T-helper 2 cell (primary cell): ENCODE data around the gene TSEN34.
"Not testable (repeated sequence)": the region's sequence is repeated elsewhere in the genome, so short reads cannot be mapped to it uniquely, and the experiment has no call there.

Source experiments
- DNase-seq, 5 experiments: peaks; one replicate each; pipeline versions ENCODE4 v3.0.0 to v3.0.0-alpha.2; 2012 to 2022

The TSEN34 gene

GRCh38 chr19:54162241-54162805 lies 28.8 kb upstream of the TSEN34 start:
- peak; percentile 59 to 83 (median 67) for DNase-seq

- no peak for DNase-seq
Measured at GRCh38 chr19:54162884-54163283, 28.2 kb upstream of the TSEN34 start.

GRCh38 chr19:54164369-54165068 lies 26.6 kb upstream of the TSEN34 start:
- peak in 4 of 5 experiments; percentile 43 to 78 (median 62) for DNase-seq

DNA sequence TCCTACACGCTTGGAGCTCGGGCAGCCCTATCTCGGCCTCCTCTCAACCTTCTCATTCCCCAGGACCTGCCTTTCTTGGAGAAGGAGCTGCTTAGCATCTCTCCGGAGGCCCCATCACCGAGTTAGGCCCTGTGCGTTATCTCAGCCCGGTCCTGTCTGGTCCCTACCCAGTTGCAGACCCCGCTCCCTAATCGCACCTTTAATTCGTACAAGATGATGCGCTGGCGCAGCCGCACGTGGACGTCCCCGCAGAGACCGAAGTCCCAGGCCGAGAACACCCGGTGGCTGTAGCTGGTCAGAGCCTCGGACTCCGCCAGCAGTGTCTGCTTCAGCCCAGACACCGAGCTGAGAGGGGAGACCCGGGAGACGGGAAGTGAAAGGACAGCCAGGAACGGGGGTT lies 25.9 kb upstream of the TSEN34 start:
- no peak for DNase-seq

DNA sequence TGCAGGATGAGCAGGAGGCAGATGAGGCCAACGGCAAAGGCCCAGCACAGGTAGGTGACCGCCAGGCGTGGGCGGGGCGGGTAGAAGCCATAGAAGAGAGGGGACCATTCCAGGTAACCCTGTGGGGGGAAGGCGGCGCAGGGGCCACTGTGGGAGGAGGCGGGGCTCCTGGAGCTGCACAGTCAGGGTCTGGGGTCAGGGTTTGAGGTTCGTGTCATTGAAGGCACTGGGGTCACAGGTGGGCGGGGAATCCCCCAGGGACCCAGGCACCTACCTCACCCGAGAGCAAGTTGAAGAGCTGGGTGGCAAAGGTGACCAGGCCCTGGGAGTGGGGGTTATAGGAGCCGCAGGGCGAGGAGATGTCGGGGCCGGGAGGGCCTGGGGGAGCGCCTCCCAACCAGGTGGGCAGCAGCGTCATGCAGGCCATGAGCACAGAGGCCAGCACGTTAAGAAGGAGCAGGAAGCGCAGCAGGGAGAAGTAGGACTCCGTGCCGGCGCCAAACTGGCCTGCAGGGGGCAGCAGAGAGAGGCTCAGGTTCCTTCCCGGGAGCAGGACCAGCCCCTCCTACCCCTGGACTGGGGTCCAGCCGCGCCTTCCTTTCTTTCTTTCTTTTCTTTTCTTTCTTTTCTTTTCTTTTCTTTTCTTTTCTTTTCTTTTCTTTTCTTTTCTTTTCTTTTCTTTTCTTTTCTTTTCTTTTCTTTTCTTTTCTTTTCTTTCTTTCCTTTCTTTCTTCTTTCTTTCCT lies 22.8 kb upstream of the TSEN34 start:
- peak; percentile 70 to 91 (median 85) for DNase-seq

- no peak for DNase-seq
Measured at GRCh38 chr19:54169149-54169740, 21.9 kb upstream of the TSEN34 start.

DNA sequence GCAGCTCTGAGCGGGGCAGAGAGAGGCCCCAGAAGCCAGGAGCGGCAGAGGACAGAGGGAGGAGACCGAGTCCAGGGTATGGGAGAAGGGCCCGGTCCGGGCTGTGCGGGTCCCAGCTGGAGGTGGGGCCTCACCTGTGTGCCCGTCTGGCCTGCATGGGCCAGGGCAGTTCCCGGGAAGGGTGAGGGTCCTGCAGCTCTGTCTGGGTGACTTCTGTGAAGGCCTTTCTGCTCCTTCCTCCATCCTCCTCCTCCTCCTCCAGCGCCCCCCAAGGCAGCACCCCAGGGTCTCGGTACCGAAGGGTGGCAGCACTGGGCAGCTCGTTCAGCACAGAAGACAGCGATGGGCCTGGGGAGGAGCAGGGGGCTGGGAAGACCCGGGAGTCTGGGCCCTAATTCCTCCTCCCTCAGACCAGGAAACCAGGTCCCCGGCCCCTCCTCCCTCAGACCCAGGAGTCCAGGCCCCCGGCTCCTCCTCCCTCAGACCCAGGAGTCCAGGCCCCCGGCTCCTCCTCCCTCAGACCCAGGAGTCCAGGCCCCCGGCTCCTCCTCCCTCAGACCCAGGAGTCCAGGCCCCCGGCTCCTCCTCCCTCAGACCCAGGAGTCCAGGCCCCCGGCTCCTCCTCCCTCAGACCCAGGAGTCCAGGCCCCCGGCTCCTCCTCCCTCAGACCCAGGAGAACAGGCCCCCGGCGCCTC lies 19.2 kb upstream of the TSEN34 start:
- DNase-seq: not testable (repeated sequence)

- no peak for DNase-seq
Measured at GRCh38 chr19:54172471-54173358, 18.4 kb upstream of the TSEN34 start, which contains the start of gene TMC4. TMC4 (minus strand) TSS chr19:54173160; CDS start chr19:54173117, 43 bp downstream.

DNA sequence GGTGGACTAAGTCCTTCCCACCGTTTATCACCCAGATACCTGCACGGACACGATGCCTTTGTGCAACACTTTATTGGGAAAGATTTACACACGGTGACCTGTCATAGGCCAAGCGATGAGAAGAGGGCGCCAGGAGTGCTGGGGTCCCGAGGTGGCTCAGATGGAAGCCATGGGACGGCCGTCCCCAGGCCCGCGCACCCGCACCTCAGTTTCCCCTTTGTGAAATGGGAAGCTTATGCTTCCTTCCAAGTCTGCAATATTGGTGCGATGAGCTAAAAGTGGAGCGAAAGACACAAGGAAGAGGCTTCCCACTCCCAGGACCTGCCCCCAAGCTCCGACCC lies 17.8 kb upstream of the TSEN34 start:
- no peak for DNase-seq

DNA sequence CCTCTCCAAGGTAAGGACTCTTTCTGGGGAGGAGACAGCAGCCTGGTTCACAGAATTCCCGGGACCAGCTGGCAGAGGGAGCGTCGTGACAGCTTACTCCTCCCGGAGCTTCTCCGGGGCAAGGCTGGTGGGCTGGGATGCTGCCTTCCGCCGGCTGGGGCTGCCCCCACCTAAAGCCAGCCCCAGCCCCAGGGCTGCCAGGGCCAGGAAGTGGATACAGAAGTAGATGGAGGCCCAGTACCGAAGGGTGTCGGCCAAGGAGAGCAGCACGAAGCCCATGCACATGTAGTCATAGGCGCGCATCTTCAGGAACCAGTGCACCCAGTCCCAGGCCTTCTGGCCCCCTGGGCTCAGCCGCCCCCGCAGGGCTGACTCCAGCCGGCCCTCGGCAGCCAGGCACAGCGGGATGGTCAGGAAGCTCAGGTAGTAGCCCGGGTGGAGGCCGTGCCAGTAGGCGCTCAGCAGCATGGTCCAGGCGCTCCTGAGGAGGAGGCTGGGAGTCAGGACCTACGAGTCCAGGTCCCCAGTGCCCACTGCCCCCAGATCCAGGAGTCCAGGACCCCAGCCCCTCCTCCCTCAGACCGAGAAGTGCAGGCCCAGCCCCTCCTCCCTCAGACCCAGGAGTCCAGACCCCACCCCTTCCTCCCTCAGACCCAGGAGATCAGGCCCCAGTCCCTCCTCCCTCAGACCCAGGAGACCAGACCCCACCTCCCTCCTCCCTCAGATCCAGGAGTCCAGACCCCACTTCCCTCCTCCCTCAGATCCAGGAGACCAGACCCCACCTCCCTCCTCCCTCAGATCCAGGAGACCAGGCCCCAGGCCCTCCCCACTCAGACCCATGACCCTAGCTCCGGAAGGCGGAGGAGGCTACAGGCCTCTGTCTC lies 16.9 kb upstream of the TSEN34 start:
- no peak for DNase-seq

- peak in 1 of 5 experiments; percentile 31 for DNase-seq
Measured at GRCh38 chr19:54178581-54179261, 12.4 kb upstream of the TSEN34 start.

DNA sequence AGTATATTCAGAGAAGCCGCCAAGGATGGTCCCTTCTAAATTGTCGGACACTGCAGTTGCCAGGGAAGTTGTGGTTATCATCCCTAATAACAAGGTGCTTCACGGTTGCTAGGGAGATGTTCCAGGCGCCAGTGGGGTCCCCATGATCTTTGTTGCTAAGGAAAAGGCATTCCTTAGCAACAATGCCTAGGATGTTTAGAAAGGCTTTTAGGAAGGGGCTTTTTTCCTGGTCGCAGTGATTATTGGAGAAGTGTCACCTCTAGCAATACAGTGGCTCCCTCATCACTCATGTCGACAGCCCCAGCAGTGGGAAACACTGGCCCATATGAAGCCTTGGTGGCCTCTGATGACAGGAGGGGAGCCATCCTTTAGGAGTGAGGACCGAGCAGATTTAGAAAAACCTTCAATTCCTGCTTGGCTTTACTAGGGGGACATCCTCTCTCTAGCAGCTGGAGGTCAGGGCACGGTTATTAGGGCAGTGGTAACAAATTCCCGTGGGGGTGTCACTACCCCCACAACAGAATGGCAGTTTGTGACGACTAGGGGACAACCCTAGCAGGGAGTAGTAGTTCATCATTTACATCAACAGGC lies 11.8 kb upstream of the TSEN34 start:
- DNase-seq: no peak

DNA sequence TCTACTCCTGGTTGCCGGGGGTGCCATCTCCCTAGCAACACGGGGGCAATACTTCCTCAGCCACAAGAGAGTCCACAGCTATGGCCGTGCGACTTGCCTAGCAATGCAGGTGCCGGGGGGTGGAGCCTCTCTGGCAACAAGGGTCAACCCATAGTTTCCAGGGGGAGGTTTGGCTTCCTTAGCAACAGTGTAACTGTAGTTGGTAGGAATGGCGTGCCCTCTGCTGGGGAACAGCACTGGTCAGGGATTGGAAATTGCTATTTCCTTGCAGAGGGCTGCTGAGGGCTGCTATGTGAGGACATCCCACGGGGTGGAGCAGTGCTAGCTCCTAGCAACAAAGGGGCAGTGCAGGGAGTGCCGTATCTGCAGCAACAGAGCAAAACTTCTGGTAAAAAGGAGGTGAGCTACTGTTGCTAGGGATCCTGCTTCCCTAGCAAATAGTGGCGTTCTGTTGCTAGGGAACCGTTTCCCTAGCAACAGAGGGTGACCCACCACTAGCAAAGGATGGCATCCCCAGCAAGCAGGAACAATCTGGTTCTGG lies 11.1 kb upstream of the TSEN34 start:
- DNase-seq: no peak

GRCh38 chr19:54180691-54181091 lies 10.4 kb upstream of the TSEN34 start:
- no peak for DNase-seq

DNA sequence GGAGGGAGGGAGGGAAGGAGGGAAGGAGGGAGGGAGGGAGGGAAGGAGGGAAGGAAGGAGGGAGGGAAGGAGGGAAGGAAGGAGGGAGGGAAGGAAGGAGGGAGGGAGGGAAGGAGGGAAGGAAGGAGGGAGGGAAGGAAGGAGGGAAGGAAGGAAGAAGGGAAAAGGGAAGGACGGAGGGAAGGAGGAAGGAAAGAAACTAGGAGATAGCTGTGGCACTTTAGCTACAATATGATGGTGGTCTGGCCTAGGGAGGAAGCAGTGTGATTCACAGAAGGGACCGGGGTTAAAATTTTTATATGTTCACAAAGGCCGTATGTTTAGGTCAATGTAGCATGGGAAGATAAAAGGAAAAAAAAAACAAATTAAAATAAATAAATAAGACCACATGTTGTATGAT lies 9.2 kb upstream of the TSEN34 start:
- not testable (repeated sequence) for DNase-seq

DNA sequence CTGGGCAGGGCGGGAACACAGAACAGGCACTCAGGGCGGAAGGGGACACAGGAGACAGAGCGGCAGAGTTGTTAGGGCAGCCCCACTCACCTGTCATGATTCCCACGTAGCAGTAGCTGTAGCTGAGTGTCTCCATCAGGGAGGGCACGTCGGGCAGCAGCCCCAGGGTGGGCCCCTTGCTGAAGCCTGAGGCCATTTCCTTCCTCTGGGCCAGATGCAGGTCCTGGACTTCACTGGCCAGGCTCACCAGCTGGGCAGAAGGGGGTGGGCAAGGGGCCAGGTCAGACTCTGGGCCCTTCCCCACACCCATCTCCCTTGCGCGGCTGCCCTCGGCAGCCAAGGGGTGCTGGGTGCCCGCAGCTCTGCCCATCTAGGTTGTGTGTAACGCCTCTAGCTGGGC lies 7.7 kb upstream of the TSEN34 start:
- no peak for DNase-seq

DNA sequence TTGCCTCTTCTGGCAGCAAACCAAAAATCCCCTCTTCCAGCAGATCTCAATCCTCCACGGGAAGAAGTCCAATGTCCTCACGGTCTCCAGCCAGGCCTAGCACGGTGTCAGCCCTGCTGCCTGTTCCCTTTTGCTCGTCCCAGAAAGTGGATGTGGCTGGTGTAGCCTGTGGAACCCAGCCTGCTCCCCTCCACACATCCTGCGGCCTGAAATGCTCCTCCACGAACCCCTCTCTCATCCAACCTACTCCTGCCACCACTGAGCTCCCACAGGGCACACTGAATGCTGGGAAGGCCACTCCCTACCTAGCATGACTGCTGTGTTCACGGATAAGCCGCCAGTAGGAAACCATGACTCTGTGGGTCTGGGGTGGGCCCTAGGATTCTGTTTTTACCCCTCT lies 4.8 kb upstream of the TSEN34 start:
- DNase-seq: no peak

DNA sequence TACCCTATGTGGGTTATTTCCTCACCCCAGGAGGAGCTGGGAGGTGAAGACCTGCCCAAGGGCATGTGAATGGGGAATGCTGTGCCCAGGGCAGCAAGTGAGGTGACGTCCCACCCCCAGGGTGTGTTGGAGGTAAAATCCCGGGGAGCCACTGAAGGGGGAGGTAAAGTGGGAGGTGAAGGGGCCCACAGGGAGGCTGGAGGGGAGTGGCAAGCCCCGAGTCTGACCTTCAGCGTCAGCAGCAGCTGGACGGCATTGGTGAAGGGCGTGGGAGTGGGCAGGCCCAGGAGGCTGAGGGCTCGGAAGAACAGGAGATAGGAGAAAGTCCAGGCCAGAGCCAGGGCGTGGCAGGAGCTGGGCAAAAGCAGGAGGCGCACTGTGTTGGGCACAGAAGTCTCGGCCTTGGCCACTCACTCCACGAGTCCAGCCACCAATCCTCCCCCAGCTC lies 4.2 kb upstream of the TSEN34 start:
- DNase-seq: no peak

DNA sequence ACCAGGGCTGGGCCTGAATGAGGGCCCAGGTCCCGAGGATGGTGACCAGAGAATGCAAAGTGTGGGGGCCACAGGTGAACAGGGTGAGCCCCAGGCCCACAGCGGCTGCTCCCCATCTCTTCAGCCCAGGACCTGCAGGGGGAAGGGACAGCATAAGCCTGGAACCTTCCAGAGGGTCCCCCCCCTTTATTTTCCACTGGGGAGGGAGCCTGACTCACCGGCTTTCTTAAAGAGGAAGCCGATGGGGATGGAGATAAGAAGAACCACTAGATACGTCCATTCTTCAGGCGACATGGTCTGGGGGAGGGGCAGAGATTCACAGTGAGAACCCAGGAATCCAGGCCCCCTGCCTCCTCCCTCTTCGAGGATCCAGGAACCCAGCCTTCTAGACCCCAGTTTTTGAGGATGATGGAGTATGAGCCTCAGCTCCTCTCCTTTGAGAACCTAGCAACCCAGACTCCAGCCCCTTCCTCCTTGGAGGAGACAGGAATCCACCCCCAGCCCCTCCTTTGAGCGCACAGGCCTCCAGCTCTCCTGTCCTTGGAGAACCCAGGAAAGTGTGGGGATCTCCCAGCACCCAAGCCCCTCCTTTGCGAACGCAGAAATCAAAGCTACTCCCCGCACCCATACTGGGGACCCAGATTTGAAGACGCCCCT lies 2.8 kb upstream of the TSEN34 start:
- peak in 4 of 5 experiments; percentile 32 to 86 (median 50) for DNase-seq
